K562 (cell line): Measurements from ENCODE around the gene TLNRD1.
"Not testable (repeated sequence)": the region's sequence is repeated elsewhere in the genome, so short reads cannot be mapped to it uniquely, and the experiment has no call there.

ENCODE experiments used
- BHLHE40 ChIP-seq: IDR thresholded peaks from 2 replicates; pipeline ENCODE4 v1.6.1; 2011; ENCODE audit warnings: low read length, improper control_type of control experiment
- DPF2 ChIP-seq: fragments of 450-650 bp; IDR thresholded peaks from 2 replicates; pipeline ENCODE4 v1.6.1; 2016
- EZH2 ChIP-seq: IDR thresholded peaks from 2 replicates; pipeline ENCODE4 v1.6.1; 2012; ENCODE audit warnings: low read depth, mild to moderate bottlenecking, inconsistent platforms, low read length, borderline replicate concordance
- HNRNPK ChIP-seq: fragments of 200-400 bp; formaldehyde crosslinking; IDR thresholded peaks from one replicate; pipeline ENCODE4 v1.6.1; 2018; ENCODE audit warnings: mild to moderate bottlenecking, low read depth, low read length; ENCODE audit not compliant: poor library complexity, severe bottlenecking
- HSF4 ChIP-seq: fragments of 250-450 bp; sonication (Bioruptor Pico); IDR thresholded peaks from 2 replicates; pipeline ENCODE4 v2.1.2; 2022; ENCODE audit warnings: mild to moderate bottlenecking, moderate library complexity, borderline replicate concordance
- MAFF ChIP-seq: IDR thresholded peaks from 2 replicates; pipeline ENCODE4 v1.6.1; 2012; ENCODE audit warnings: low read length, improper control_type of control experiment
- PHF21A ChIP-seq: fragments of 450-650 bp; IDR thresholded peaks from 2 replicates; pipeline ENCODE4 v1.6.1; 2017; ENCODE audit warnings: low read depth, borderline replicate concordance
- POLR2AphosphoS5 ChIP-seq: IDR thresholded peaks from 2 replicates; pipeline ENCODE4 v1.6.1; 2011; ENCODE audit warnings: mild to moderate bottlenecking, low read depth, low read length, moderate library complexity; ENCODE audit not compliant: control insufficient read depth, insufficient read depth
- ZBTB26 ChIP-seq: fragments of 450-650 bp; formaldehyde crosslinking; IDR thresholded peaks from 2 replicates; pipeline ENCODE4 v1.4.0; 2022; ENCODE audit warnings: missing genetic modification characterization
- ZBTB43 ChIP-seq: sonication (generic); formaldehyde crosslinking; IDR thresholded peaks from 2 replicates; pipeline ENCODE4 v1.8.0; 2023; ENCODE audit warnings: mild to moderate bottlenecking, missing genetic modification reagents
- ZNF764 ChIP-seq: fragments of 250-450 bp; sonication (Bioruptor Pico); IDR thresholded peaks from 2 replicates; pipeline ENCODE4 v1.4.0; 2020; ENCODE audit warnings: low read depth, mild to moderate bottlenecking, moderate library complexity
- TF ChIP-seq, protein P1 (sequence below), 3 experiments: IDR thresholded peaks in 2 of 3; conservative IDR thresholded peaks in 1 of 3; 2 replicates each; pipeline ENCODE4 v1.5.1; 2011 to 2012; ENCODE audit warnings: low read length in 3 of 3, mild to moderate bottlenecking in 3 of 3, control low read depth in 2 of 3, improper control_type of control experiment in 1 of 3, inconsistent platforms in 1 of 3, low read depth in 1 of 3, mixed read lengths in 1 of 3, moderate library complexity in 1 of 3; ENCODE audit not compliant: insufficient read depth in 2 of 3
- TF ChIP-seq, protein P2 (sequence below): fragments of 200-800 bp; sonication (Bioruptor generic); IDR thresholded peaks from 2 replicates; pipeline ENCODE4 v1.6.1; 2017; ENCODE audit warnings: missing genetic modification characterization, missing compliant biosample characterization
- TF ChIP-seq, protein P3 (sequence below): sonication (generic); formaldehyde crosslinking; IDR thresholded peaks from 2 replicates; pipeline ENCODE4 v1.8.1; 2023; ENCODE audit warnings: missing genetic modification reagents, mild to moderate bottlenecking, borderline replicate concordance

DNA sequence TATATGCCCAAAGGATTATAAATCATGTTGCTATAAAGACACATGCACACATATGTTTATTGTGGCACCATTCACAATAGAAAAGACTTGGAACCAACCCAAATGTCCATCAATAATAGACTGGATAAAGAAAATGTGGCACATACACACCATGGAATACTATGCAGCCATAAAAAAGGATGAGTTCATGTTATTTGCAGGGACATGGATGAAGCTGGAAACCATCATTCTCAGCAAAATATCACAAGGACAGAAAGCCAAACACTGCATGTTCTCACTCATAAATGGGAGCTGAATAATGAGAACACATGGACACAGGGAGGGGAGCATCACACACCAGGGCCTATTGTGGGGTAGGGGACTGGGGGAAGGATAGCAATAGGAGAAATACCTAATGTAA lies 35.3 kb upstream of the TLNRD1 start:
- TF ChIP-seq MAFF; POLR2AphosphoS5; ZBTB43 (CRISPR knock-in tag); ZBTB26 (CRISPR knock-in tag); DPF2; BHLHE40; HSF4 (CRISPR knock-in tag); PHF21A; HNRNPK; ZNF764; EZH2: not testable (repeated sequence)
- TF ChIP-seq, protein P1, sequence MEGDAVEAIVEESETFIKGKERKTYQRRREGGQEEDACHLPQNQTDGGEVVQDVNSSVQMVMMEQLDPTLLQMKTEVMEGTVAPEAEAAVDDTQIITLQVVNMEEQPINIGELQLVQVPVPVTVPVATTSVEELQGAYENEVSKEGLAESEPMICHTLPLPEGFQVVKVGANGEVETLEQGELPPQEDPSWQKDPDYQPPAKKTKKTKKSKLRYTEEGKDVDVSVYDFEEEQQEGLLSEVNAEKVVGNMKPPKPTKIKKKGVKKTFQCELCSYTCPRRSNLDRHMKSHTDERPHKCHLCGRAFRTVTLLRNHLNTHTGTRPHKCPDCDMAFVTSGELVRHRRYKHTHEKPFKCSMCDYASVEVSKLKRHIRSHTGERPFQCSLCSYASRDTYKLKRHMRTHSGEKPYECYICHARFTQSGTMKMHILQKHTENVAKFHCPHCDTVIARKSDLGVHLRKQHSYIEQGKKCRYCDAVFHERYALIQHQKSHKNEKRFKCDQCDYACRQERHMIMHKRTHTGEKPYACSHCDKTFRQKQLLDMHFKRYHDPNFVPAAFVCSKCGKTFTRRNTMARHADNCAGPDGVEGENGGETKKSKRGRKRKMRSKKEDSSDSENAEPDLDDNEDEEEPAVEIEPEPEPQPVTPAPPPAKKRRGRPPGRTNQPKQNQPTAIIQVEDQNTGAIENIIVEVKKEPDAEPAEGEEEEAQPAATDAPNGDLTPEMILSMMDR (IDR thresholded peaks at IDR 0.05 in 2 of 3, conservative IDR thresholded peaks at IDR 0.05 in 1 of 3; ENCODE audit: insufficient read depth in 2 of 3, low read depth in 1 of 3, low read length in 3 of 3) = not testable (repeated sequence)
- TF ChIP-seq, protein P2, sequence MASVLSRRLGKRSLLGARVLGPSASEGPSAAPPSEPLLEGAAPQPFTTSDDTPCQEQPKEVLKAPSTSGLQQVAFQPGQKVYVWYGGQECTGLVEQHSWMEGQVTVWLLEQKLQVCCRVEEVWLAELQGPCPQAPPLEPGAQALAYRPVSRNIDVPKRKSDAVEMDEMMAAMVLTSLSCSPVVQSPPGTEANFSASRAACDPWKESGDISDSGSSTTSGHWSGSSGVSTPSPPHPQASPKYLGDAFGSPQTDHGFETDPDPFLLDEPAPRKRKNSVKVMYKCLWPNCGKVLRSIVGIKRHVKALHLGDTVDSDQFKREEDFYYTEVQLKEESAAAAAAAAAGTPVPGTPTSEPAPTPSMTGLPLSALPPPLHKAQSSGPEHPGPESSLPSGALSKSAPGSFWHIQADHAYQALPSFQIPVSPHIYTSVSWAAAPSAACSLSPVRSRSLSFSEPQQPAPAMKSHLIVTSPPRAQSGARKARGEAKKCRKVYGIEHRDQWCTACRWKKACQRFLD (CRISPR knock-in tag) = not testable (repeated sequence)
- TF ChIP-seq, protein P3, sequence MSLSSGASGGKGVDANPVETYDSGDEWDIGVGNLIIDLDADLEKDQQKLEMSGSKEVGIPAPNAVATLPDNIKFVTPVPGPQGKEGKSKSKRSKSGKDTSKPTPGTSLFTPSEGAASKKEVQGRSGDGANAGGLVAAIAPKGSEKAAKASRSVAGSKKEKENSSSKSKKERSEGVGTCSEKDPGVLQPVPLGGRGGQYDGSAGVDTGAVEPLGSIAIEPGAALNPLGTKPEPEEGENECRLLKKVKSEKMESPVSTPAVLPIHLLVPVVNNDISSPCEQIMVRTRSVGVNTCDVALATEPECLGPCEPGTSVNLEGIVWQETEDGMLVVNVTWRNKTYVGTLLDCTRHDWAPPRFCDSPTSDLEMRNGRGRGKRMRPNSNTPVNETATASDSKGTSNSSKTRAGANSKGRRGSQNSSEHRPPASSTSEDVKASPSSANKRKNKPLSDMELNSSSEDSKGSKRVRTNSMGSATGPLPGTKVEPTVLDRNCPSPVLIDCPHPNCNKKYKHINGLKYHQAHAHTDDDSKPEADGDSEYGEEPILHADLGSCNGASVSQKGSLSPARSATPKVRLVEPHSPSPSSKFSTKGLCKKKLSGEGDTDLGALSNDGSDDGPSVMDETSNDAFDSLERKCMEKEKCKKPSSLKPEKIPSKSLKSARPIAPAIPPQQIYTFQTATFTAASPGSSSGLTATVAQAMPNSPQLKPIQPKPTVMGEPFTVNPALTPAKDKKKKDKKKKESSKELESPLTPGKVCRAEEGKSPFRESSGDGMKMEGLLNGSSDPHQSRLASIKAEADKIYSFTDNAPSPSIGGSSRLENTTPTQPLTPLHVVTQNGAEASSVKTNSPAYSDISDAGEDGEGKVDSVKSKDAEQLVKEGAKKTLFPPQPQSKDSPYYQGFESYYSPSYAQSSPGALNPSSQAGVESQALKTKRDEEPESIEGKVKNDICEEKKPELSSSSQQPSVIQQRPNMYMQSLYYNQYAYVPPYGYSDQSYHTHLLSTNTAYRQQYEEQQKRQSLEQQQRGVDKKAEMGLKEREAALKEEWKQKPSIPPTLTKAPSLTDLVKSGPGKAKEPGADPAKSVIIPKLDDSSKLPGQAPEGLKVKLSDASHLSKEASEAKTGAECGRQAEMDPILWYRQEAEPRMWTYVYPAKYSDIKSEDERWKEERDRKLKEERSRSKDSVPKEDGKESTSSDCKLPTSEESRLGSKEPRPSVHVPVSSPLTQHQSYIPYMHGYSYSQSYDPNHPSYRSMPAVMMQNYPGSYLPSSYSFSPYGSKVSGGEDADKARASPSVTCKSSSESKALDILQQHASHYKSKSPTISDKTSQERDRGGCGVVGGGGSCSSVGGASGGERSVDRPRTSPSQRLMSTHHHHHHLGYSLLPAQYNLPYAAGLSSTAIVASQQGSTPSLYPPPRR (CRISPR knock-in tag) = not testable (repeated sequence)
